HK-2 (cell line): ENCODE measurements around the gene ALK.

ENCODE experiments used
- DNase-seq: peaks from one replicate; pipeline ENCODE4 v3.0.0-alpha.2; 2018; ENCODE audit not compliant: unreplicated experiment

The ALK gene

DNA sequence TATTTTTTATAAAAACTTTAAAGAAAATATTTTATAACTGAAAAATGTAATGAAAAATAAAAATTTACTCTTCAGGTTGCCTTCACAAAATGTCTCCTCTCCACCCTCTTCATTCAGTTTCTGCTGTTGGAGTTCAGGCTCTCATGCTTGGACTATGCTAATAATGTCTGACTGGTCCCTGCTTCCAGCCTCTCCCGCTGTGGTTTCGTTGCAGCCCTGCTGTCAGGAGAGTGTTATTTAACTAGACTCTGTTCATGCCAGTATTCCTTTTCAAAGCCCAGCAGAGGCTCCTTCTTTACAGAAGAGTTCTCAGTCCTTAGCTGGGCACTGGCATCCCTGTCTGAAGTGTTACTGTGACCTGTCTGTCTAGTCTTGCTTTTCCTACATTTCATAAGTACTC is 765.8 kb downstream of the ALK start:
- DNase-seq: no peak

- DNase-seq: no peak
These were observed 766.8 kb downstream of the ALK start for GRCh38 chr2:29154610-29155009.

DNA sequence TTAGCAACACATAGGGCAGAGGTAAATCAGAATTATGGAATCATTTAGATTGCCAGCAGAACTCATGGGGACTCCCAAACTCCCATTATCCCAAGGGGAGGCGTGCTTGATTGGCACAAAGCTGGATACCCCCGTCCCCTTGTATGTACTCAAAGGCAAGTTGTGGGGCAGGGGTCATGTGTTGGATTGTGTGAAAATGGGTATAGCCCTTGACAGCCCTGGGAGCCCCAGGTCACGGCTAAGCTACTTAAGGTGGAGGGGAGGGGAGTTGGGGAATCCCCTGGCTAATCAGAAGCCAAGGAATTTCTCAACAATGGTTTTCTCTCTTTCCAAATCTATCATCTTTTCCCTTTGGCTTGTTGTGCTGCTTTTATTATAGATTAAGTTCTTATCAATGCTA is 773.4 kb downstream of the ALK start:
- DNase-seq: no peak

- DNase-seq: no peak
These were observed 775.2 kb downstream of the ALK start for GRCh38 chr2:29146197-29146596.

GRCh38 chr2:29143657-29144056 is 777.7 kb downstream of the ALK start:
- no peak for DNase-seq
